ENCODE results near the gene PSMA6. TPM values are rescaled to one million over a fixed set of nuclear protein-coding genes. Genes with fewer than 3 reads are reported as not detected.
"Not testable (repeated sequence)": the region's sequence is repeated elsewhere in the genome, so short reads cannot be mapped to it uniquely, and the experiment has no call there.

The PSMA6 gene
- 80.3 and 112 TPM in 2 replicates for total RNA-seq (2014; rRNA removed; shearing (Covaris generic))

GRCh38 chr14:35292051-35292769 lies at the start of gene PSMA6:
Gene PSMA6 (plus strand): TSS chr14:35292382. CDS start chr14:35292477, 95 bp downstream.
- peak; percentile 97 for DNase-seq (ENCODE audit: low spot score)

- no peak for DNase-seq (ENCODE audit: low spot score)
Observed at GRCh38 chr14:35242599-35243311, 49.4 kb upstream of the PSMA6 start.

GRCh38 chr14:35243956-35244355 lies 48.2 kb upstream of the PSMA6 start:
- no peak for DNase-seq (ENCODE audit: low spot score)

- DNase-seq (ENCODE audit: low spot score), result no peak
Observed at GRCh38 chr14:35244542-35244941, 47.6 kb upstream of the PSMA6 start.

- no peak for DNase-seq (ENCODE audit: low spot score)
Observed at GRCh38 chr14:35245051-35245450, 47.1 kb upstream of the PSMA6 start.

DNA sequence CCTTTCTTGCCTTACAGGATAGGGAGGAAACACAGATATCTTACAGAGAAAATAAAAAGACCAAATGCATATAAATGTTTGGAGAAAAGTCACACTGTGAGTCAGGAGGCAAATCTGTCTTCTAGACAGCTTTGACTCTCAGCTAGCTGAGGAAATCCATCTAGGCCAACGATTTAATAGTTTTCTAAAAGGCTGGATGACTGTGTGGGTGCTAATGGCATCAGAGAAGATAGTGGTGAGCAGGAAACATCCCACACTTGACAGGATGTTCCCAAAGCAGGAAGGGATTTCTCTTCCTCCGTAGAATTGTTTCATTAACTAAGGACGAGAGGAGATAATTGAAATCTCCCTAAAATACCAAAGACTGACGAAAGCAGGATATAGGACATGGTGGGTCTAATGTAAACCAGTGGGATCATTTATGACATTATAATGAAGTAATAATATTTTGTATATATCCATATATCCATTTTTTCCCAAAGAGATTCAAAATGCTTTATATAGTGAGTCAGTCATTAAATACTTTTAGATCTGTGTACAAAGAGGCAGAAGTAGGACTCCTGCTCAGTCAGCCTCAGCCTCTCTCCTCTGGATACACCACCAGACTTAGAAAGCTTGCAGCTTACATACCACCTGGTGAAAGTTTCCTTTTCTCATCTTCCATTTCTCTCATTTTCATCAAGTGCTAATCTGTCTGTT lies 44.3 kb upstream of the PSMA6 start:
- DNase-seq (ENCODE audit: low spot score), result no peak

- DNase-seq (ENCODE audit: low spot score), result no peak
Observed at GRCh38 chr14:35248476-35248788, 43.8 kb upstream of the PSMA6 start.

DNA sequence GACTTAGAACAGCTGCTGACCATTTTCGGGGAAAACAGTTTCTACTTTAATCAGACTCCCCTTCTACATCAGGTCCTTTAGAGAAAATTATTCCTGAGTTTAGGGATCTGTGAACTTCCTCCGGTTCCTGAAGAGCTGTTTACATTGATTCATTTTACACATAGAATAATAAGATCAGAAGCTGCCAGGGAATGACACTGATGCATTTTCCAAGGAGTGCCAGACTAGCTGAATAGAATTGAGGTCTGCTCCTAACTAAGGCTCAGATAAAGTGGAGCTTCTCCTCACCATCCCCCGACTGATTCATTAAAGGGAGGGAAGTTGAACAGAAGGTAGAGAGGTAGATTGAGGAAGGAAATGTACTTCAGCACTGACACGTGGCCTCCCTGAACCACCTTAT lies 41.9 kb upstream of the PSMA6 start:
- no peak for DNase-seq (ENCODE audit: low spot score)

- DNase-seq (ENCODE audit: low spot score), result no peak
Observed at GRCh38 chr14:35252451-35252868, 39.7 kb upstream of the PSMA6 start.

- DNase-seq (ENCODE audit: low spot score), result not testable (repeated sequence)
Observed at GRCh38 chr14:35253056-35253455, 39.1 kb upstream of the PSMA6 start.

DNA sequence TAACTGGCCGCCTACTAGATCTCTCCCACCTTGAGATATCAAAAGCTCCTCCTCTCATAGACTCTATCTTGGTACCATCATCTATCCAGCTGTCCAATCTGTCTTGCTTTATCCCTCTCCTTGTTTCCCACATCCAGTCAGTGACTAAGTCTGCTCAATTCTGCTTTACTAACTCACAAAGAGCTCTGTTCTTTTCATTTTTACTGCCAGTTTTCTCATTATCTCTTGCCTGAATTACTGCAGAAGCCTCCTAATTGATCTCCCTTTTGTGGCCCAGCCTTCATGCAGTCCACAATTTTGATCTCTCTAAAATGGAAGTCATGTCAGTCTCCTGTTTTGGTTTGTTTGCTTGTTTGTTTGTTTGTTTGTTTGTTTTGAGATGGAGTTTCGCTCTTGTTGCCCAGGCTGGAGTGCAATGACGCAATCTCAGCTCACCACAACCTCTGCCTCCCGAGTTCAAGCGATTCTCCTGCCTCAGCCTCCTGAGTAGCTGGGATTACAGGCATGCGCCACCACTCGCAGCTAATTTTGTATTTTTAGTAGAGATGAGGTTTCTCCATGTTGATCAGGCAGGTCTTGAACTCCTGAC lies 38.1 kb upstream of the PSMA6 start:
- DNase-seq (ENCODE audit: low spot score), result not testable (repeated sequence)

DNA sequence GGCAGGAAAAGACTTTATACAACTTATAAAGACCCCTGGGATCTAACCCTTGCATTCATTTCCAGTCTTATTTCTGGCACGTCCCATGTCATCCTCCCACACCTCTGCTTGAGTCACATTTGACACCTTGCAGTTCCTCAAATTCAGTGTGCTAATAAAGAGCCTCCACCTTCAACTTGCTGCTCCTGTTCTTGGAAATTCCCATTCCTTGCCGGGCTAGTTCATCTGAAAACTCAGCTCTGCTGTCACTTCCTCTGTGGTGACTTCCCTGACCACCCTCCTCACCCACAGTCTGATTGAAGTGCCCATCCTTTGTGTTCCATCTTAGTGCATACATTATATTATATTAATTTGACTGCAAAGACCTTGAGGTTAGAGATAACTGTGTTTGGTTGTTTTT lies 37.4 kb upstream of the PSMA6 start:
- no peak for DNase-seq (ENCODE audit: low spot score)

GRCh38 chr14:35255711-35256110 lies 36.5 kb upstream of the PSMA6 start:
- DNase-seq (ENCODE audit: low spot score), result no peak

DNA sequence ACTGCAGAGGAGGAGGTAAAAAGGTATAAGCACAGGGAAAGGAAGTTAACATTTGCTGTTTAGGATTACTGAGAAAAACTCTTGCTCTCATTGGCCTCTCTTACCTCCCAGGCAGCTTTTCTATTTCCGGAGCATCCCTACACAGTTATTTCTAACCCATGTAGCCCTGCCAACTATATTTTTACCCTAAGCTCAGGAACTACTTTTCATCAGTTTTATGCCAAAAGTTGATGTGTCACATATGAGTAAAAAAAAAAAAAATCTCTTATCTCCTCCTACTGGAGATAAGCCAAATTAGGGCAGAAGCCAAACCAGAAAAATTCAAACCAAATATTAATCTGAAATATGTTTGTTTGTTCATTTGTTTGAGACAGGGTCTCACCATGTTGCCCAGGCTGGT lies 34.4 kb upstream of the PSMA6 start:
- DNase-seq (ENCODE audit: low spot score), result no peak

GRCh38 chr14:35258420-35258819 lies 33.8 kb upstream of the PSMA6 start:
- DNase-seq (ENCODE audit: low spot score), result no peak

DNA sequence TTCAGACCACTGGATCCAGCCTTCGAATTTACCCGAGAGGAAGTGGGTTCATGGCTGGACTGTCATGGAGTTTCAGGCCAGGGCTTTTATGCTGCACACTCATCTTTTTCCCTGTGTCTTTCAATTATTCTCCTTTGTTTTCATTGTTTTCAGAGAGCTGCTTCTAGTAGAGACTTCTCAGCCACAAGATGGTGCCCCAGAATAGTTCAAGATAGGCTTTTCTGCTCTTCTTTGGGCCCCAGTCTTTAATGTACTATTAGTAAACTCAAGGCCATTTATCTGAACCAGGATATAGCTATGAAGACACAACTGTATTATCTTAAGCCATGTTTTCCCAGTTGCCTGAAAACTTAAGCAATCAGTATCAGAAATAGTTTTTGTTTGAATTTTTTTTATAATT lies 30.4 kb upstream of the PSMA6 start:
- DNase-seq (ENCODE audit: low spot score), result peak; percentile 8

DNA sequence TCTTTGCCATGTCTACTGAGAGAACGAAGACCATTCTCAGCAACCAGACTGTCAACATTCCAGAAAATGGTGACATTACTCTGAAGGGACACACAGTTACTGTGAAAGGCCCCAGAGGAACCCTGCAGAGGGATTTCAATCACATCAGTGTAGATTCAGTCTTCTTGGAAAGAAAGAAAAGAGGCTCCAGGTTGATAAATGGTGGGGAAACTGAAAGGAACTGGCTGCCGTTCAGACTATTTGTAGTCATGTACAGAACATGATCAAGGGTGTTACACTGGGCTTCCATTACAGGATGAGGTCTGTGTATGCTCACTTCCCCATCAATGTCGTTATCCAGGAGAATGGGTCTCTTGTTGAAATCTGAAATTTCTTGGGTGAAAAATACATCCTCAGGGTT lies 29.7 kb upstream of the PSMA6 start:
- no peak for DNase-seq (ENCODE audit: low spot score)

GRCh38 chr14:35268946-35269345 lies 23.2 kb upstream of the PSMA6 start:
- DNase-seq (ENCODE audit: low spot score), result no peak

- no peak for DNase-seq (ENCODE audit: low spot score)
Observed at GRCh38 chr14:35274805-35275204, 17.4 kb upstream of the PSMA6 start.

- DNase-seq (ENCODE audit: low spot score), result no peak
Observed at GRCh38 chr14:35277179-35277578, 15.0 kb upstream of the PSMA6 start.

GRCh38 chr14:35279369-35279768 lies 12.8 kb upstream of the PSMA6 start:
- DNase-seq (ENCODE audit: low spot score), result no peak

- no peak for DNase-seq (ENCODE audit: low spot score)
Observed at GRCh38 chr14:35281341-35281740, 10.8 kb upstream of the PSMA6 start.

All from HT-29 (cell line).